Measurements from ENCODE around the gene GSTK1. TPM values are rescaled to one million over a fixed set of nuclear protein-coding genes. Genes with fewer than 3 reads are reported as not detected.

The GSTK1 gene
- total and polyA plus RNA-seq, 9 donors, result 55.0 to 138 (median 81.5) TPM

GRCh38 chr7:143229054-143229790 is 34.0 kb upstream of the GSTK1 start:
- TF ChIP-seq POLR2A (IDR thresholded peaks at IDR 0.05) (no peak), CTCF (IDR thresholded peaks at IDR 0.05) (no peak), EP300 (IDR thresholded peaks at IDR 0.05) (no peak)
- H3K4me1 ChIP-seq (ENCODE audit: insufficient read depth), result no peaks in the 10 kb centered on the region
- H3K4me3 ChIP-seq, result no peak overlapping the region
- H3K27ac ChIP-seq, result no peak overlapping the region
- H3K36me3 ChIP-seq, result no peaks in the 10 kb centered on the region
- no peaks in the 10 kb centered on the region for H3K9me3 ChIP-seq
- DNase-seq, result no peak
- H3K27me3 ChIP-seq, result no peaks in the 10 kb centered on the region
- intact Hi-C loops (cut with DNase I), result no loop called here
- 32 to 36% (median 35%) methylated on average over 9 of the region's 9 CpGs for WGBS, 3 donors

DNA sequence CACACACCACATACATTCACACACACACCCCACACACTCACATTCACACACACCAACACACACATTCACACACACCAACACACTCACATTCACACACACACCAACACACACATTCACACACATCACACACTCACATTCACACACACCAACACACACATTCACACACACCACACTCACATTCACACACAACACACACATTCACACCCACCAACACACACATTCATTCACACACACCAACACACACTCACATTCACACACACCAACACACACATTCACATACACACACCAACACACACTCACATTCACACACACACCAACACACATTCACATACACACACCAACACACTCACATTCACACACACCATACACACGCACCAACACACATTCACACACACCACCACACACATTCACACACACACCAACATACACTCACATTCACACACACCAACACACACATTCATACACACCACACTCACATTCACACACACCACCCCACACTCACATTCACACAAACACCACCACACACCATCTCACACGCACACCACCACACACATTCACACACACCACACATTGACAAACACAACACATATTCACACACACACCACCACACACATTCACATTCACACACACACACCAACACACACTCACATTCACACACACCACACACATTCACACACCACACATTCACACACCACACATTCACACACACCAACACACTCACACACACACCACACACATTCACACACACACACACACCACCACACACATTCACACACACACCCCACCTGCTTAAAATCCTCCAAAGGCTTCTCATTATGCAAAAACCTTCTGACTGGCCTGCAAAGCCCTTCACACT is 32.4 kb upstream of the GSTK1 start:
- no peak for DNase-seq
- Histone ChIP-seq H3K4me1 (ENCODE audit: insufficient read depth) (no peaks in the 10 kb centered on the region), H3K36me3 (no peaks in the 10 kb centered on the region), H3K27ac (no peak overlapping the region), H3K9me3 (no peaks in the 10 kb centered on the region), H3K4me3 (no peak overlapping the region), H3K27me3 (no peaks in the 10 kb centered on the region)
- intact Hi-C loops (cut with DNase I), result no loop called here
- TF ChIP-seq EP300 (IDR thresholded peaks at IDR 0.05), result no peak
- TF ChIP-seq CTCF (IDR thresholded peaks at IDR 0.05), result no peak
- 90 to 94% (median 94%) methylated on average over 2 of the region's 2 CpGs for WGBS, 3 donors

DNA sequence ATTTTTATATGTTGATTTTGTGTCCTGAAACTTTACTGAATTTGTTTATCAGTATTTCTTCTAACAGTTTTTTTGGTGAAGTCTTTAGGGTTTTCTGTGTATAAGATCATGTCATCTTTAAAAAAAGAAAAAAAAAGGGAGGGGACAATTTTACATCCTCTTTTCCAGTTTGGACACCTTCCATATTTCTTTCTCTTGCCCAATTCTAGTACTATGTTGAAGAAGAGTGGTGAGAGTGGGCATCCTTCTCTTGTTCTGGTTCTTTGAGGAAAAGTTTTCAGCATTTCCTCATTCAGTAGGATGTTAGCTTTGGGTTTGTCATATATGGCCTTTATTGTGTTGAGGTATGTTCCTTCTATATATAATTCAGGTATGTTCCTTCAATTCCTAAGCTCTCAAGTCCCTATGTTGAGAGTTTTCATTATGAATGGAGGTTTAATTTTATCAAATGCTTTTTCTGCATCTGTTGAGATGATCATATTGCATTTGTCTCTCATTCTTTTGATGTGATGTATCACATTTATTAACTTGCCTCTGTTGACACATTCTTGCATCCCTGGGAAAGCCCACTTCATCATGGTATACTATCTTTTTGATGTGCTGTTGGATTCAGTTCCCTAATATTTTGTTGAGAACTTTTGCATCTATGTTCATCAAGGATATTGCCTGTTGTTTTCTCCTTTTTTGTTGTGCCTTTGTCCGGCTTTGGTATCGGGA is 29.3 kb upstream of the GSTK1 start:
- 92 to 98% (median 97%) methylated on average over 2 of the region's 2 CpGs for WGBS, 3 donors
- H3K9me3 ChIP-seq, result no peaks in the 10 kb centered on the region
- no peak overlapping the region for H3K4me3 ChIP-seq
- intact Hi-C loops (cut with DNase I), result no loop called here
- H3K36me3 ChIP-seq, result no peaks in the 10 kb centered on the region
- TF ChIP-seq EP300 (IDR thresholded peaks at IDR 0.05) (no peak), POLR2A (IDR thresholded peaks at IDR 0.05) (no peak), CTCF (IDR thresholded peaks at IDR 0.05) (no peak)
- DNase-seq, result no peak
- H3K27me3 ChIP-seq, result no peaks in the 10 kb centered on the region
- H3K4me1 ChIP-seq (ENCODE audit: insufficient read depth), result no peaks in the 10 kb centered on the region
- H3K27ac ChIP-seq, result no peak overlapping the region

DNA sequence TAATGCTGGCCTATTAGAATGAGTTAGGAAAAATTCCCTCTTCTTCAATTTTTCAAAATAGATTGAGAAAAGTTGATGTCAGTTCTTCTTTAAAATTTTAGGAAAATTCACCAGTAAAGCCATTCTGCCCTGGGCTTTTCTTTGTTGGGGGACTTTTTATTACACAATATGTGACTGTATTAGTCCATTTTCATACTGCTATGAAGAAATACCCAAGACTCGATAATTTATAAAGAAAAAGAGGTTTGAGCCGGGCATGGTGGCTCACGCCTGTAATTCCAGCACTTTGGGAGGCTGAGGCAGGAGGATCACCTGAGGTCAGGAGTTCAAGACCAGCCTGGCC is 28.7 kb upstream of the GSTK1 start:
- Histone ChIP-seq H3K27ac (no peak overlapping the region), H3K4me3 (no peak overlapping the region), H3K4me1 (ENCODE audit: insufficient read depth) (no peaks in the 10 kb centered on the region), H3K36me3 (no peaks in the 10 kb centered on the region), H3K27me3 (no peaks in the 10 kb centered on the region), H3K9me3 (no peaks in the 10 kb centered on the region)
- 78 to 87% (median 85%) methylated on average over 3 of the region's 3 CpGs for WGBS, 3 donors
- no peak for TF ChIP-seq POLR2A (IDR thresholded peaks at IDR 0.05)
- no peak for TF ChIP-seq CTCF (IDR thresholded peaks at IDR 0.05)
- no peak for TF ChIP-seq EP300 (IDR thresholded peaks at IDR 0.05)
- DNase-seq, result no peak
- intact Hi-C loops (cut with DNase I), result no loop called here
